HS-5 (cell line): Measurements from ENCODE around the gene AGR2.

Experiments
- DNase-seq: peaks from one replicate; pipeline ENCODE4 v3.0.0-alpha.2; 2012; ENCODE audit warnings: low read depth

The AGR2 gene

DNA sequence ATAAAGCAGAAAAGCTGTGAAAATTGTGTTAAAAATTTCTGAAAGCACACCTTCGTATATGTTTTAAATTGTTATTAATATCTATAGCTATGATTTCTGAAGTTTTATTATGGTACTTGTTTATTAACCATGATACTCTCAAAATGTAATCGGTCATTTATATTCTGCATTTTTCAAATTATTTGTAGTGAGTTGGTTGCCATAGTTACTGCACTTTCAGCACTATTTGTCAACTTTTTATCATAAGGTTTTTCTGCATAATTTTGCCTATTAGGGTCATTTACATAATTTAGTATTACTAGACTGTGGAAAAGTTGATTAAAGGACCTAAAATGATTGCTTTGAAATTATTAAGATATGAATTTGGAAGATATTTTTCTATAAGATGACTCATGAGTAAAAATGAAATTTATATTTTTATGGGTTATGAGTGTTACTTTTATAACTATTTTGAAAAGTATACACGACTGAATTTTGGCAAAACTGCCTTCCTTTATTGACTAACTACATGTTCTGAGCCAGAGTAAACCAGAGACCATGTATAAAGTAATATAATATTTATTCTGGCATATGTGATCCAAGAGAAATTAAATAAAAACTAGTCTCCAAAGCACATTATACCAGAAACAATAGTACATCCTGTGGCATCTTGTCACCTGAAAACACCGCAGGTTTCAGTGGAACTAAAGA is 7.9 kb upstream of the AGR2 start:
- DNase-seq, result no peak

DNA sequence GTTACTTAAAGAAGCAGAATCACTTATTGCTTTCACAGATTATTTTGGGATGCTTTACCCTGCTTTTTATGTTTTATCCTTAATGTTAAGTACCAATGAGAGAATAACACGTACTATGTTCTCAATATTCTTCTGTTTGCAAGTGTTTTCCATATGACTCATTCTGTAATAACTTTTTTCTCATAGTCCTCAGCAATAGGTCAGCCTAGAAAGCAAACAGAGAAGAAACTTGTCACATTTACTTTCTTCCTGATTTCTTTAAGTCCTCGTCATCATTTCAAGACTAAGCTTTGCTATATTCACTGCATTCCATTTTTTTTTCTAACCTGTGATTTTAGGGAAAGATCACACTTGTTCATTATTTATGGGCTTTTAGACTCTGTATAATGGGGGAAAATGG is 6.8 kb upstream of the AGR2 start:
- no peak for DNase-seq

DNA sequence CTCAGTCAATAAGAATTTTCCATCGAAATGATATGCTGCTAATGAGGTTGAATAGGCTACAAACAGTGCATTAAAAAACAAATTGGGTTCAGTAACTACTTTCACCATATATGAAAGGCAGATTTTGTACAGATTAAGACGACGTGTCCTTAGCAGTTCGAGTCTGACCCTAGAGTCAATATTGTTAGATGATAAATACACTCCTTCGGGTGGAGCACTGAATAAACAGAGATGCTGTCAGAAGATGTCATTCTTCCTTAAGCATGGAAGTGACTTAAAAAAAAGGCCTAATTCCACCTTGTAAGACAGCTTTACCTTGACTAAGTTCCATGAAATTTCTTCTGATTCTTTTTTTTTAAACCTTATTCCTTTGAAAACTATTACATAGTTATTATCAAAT is 5.8 kb upstream of the AGR2 start:
- DNase-seq, result no peak

DNA sequence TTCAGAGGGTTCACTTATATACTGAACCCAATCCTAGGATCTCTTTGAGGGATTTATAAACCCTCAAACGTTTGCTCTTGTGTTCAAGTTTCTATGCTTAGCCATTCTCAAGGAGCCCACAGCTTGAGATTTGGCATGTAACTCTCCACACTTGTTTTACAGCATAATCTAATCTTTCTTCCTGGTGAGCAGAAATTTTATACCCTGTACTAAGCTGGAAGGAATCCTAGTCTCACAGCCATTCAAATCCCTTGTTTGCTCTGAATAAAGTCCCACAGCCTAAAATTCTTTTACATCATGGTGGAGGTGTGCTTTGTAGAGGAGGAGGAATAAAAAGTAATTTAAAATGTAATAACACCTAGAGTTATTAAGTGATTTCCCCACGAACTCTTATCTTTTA is 5.3 kb upstream of the AGR2 start:
- DNase-seq, result no peak

DNA sequence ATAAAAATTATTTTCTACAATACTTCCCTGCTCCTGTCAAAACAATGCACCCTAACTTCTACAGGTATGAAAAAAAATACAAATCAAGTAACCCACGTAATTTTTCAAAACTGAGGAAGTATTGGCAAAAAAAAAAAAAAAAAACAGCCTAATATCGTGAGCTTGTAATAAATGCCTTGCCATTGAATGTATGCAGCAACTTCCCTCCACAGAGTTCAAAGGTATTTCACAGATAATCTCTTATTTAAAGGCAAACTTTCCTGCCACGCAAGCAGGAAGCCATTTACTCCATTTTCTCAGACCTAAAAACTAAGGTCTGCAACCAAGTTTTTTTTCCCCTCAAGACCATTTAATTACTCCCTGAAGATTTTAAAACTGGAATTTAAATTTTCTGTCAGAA is 642 bp upstream of the AGR2 start:
- DNase-seq, result no peak

DNA sequence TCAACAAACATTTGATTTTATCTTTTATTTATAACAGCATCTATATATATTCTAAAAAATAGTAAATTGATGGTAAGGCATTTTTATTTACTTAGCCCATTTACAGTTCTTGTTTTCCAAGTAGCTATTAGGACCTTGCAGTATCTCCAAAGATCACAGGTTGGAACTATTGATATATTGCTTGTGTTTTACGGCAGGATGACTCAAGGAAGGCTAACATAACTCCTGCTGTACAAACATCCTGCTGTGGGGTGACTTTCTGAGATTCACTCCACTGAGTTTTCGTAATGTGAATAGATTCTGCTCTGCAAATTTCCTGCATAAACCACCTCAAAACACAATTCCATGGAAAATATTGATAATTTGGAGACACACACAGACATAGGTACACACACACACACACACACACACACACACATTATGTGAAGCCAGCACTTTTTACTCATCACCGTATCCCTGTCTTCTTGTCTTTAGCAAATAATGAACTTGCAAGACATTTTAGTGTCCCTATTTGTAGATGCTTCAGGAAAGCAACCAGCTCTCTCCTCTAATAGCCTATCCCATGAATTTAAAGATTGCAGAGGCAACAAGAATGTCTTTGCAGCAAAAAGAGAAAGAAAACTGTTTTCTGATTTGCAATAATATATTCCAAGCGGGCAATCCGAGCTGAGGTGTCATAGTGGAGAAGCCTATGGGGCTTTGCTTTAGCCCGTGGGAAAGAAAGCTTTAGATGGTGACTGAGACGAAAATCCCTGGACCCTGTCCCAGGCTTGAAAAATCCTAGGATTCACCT is 722 bp downstream of the AGR2 start:
- no peak for DNase-seq

DNA sequence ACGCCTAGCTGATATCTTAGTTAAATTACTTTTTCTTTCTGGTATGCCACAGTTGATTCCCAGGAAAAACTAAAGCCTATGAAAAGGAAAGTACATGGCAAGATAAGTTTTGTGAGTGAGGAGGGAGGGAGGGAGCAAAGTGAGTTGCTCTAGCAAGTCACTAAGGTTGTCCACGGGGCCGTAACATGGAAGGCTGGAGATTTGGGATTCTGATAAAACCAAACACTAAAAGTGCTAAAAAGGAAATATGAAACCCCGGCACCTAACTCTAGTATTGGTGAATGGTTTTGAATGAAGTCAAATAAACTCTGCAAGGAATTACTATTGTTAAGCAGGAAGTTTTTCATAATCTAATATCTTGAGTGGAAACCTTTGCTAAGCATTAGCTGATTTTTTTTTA is 1.7 kb downstream of the AGR2 start:
- DNase-seq, result no peak

DNA sequence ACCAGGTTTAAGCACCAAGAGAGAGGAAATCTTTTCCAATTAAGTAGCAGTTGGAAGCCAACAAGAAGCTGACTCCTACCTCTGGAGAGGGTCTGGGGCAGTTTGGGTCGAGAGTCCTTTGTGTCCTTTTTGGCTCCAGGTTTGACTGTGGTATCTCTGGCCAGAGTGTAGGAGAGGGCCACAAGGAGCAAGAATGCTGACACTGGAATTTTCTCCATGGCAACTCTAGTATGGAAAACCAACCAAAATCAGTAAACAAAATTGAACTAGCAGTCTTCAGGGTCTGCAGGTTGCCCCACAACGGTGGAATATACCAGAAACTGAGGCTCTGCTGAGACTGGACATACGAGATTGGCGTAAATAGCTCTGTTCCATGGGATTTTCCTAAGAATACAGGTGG is 3.2 kb downstream of the AGR2 start:
- no peak for DNase-seq

DNA sequence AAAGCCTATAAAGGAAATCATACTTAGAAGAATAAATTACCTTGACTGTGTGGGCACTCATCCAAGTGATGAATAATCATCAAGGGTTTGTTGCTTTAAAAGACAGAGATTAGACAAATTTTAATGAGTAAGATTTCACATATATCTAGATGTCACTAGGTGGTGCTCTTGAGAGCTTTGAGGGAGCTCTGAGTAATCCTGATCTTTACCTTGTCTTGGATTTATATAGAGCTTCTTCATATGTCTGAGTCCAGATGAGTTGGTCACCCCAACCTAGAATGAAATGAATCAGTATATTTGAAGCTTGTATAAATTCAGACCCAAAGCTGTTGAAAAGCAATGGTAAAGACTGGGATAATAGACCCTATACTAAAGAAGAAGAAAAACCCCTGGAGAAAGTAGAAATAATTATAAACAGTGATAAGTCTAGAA is 3.7 kb downstream of the AGR2 start:
- DNase-seq, result peak; percentile 67

DNA sequence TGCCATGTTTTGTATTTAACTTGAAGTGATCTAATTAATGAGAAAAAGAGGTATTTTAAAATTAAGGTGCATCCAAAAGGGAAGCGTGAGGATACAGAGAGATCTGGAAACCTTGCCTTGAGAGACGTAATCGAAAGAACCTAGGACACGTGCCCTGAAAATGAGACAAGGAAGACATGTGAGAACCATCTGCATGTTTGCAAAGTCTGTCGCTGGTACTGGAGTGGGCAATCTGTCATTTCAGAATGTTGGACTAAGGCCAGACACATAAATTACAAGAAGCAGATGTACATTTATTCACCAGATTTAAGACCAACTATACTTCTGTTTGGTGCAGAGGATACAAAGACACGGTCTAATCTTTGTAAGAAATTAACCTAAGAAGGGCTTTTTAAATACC is 9.2 kb downstream of the AGR2 start:
- no peak for DNase-seq

DNA sequence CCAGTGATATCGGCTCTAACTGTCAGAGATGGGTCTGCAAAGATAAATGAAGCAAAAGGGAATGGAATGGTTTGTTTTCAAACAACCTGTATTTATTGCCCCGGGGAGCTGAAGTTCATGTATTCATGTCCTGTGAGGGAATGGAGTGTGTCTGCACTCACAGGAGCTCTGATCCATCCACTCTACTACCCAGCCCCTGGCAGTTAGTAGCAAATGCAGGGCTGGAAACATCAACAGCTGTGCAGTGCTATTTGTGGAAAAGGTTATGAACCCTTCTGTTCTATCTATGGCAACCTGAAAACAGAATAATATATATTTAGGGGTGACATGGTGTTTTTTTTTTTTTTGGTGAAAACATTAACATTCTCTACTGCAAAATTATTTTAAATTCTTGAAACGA is 9.8 kb downstream of the AGR2 start:
- no peak for DNase-seq

DNA sequence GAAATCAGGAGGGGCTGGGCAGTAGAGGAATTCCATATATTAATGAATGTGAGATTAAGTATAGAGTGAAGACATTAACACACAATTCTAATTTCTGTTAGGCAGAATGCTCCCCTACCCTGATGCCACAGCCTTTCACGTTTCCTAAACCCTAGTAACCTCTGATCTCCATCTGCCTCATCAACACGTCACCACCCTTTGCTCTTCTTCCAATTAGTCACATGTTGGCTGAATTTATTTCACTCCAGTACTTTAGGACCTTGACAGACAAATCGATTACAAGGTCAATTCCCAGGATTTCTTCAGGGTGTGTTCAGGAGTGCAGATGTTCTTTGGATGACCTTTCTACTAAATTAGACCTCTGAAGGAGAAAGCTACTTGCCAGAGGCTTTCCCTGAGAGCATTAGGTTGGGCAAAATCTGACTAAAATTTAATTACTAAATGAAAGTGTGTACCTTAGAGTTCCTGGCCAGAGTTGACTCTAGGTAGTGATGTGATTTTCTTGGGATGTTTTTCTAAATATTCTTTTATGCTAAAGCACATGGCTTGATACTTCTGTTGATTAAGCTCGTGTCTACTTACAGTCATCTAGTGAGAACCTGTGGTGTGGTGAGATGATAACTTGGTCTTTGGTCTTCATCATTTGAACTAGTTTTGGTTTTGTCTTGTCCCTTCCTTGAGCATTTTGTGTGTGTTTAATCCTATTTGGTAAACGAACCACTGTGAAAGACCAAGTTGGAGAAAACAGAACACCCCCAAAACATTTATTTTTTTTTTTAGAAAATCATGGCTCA is 12.7 kb downstream of the AGR2 start:
- DNase-seq, result no peak

DNA sequence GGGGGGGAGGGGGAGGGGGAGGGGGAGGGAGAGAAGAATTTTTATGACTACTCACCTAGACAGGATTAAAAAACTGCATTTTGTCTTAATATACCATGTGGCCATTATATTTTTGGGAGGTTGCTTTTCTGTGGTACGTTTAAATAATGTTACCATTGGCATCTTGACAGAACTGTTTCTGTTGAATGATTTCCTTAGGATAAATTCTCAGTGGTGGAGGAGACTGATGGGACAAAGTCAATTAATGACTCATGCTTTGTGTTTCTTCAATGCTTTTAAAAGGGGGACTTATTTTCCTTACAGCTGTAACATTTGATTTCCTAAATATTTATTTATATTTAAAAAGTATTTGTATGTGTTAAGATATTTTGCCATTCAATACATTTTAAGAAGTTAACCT is 13.7 kb downstream of the AGR2 start:
- no peak for DNase-seq

DNA sequence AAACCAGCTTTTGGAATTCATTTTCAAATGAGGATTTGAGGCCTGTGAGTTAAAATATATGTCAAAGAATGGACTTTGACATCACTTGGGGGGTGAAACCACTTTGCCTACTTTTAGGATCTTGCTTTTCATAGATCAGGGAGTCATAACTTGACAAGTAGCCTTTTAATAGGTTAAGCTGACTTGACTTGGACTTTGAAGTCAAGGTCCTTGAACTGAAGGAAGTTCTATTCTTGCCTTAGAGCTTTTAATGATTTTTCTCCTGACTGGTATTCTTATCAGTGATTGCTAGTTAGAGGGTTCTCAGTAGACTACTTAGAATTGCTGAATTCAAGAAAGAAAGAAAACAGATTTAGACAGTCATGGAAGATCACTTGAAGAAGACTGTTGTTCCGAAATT is 17.7 kb downstream of the AGR2 start:
- no peak for DNase-seq

DNA sequence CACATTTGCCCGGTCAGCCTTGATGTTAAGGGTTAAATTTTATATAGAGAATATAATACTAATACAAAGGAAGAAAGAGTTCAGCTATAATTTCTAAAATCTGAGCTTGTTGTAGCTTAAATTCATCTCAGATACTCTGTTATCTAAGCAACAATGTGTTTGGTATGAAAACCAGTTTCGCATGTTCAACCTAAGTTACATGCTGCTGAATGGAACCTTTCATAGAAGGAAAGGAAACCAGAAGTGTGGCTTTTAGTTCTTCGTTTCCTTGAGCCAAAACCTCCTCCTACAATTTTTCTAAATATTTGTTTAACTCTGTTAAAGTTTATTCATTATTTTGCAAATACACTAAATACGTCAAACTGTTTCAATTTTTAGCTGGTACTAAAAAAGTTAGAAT is 18.5 kb downstream of the AGR2 start:
- no peak for DNase-seq

DNA sequence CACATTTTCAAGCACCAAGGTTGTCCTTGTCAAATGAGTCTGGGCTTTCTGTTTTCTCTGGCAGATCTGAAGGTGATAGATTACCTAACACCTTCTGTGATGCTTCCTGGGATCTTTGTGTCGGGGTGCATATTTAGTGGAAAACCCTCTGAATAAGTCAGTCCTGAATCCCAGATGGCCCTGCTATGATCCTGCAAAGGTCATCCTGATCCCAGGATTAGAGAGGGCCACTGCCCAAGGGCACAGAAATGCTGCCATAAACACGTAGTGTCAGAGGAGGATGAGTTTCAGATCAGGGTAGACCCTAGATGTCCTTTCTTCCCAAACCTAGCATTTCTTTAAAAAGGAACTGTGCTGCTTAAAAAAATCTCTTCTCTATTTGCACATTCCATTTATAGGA is 19.0 kb downstream of the AGR2 start:
- DNase-seq, result no peak

DNA sequence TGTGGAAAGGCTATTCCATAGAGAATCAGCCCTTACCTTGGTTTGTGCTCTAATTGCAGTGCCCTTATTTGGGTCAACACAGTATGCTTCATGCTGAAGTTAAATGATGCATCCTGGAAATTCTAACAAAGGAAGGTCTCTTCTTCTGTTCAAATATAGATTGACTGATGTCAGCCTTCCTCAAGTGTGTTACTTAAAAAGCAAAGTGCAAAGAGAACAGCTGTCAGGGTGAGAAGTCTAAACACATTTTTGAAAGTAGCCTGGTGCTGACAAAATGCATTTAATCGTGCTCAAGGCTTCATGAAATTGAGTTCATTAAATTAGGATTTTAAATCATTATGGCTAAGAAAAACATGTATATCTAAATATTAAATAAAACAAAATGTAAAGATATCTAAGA is 19.5 kb downstream of the AGR2 start:
- no peak for DNase-seq

DNA sequence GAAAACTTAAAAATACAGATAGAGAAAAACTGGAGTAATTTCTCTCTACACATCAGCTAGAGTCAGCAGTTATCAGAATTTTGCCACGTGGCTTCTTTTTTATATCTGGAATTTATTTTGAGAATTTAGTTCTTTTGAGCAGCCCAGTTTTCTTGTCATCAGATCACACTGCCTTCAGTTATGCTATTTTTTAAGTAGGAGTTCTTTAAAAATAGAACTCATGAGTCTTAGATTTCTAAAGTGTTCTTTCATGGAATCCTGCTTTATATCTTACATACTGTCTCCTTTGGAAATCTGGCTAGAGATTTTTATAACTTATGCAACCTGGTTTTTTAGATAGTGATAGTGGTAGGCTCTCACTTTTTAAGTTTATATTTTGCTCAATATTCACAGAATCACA is 24.2 kb downstream of the AGR2 start:
- DNase-seq, result no peak

DNA sequence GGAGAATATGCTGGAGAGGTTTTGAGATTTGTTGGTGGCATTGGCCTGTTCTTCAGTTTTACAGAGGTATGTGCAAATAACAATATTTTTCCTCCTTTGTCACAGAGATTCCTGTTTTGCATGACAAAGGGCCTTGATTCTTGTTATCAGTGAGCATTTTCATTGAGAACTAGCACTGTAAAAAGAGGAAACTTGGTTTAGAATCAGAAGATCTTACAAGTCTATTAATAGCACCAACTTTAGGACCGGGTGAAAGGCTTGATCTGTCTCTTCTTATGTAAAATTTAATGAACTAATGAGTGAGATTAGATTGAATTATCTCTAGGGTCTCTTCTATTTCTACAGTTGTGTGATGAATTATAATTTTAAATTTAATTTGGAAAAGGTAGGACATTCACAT is 25.7 kb downstream of the AGR2 start:
- DNase-seq, result no peak

DNA sequence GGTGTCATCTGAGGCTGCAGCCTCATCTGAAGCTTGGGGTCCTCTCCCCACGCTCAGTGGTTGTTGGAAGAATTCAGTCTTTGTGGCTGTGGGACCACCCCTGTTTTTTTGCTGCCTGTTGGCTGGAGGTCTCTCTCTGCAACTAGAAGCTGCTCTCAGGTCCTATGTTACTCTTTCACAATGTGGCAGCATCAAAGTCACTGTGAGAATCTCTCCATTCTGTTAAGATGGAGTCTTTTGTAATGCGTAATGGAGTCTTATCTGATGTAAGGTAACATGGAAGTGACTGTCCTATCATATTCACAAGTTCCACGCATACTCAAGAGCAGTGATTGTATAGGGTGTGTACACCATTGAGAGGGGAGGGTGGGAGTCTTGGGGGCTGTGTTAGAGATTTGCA is 26.3 kb downstream of the AGR2 start:
- no peak for DNase-seq

DNA sequence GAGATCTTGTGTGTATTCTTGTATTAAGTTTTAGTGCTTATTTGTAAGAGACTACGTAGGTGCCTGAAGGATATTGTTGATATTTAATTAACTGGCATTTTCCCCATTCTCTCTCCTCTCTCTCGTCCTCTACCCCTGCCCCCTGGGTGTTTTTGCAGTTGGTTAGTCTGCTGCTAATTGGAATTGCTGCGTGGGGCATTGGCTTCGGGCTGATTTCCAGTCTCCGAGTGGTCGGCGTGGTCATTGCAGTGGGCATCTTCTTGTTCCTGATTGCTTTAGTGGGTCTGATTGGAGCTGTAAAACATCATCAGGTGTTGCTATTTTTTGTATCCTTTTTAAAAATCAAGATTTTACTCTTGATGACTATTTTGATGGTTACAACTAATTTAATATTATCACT is 28.7 kb downstream of the AGR2 start:
- DNase-seq, result no peak

DNA sequence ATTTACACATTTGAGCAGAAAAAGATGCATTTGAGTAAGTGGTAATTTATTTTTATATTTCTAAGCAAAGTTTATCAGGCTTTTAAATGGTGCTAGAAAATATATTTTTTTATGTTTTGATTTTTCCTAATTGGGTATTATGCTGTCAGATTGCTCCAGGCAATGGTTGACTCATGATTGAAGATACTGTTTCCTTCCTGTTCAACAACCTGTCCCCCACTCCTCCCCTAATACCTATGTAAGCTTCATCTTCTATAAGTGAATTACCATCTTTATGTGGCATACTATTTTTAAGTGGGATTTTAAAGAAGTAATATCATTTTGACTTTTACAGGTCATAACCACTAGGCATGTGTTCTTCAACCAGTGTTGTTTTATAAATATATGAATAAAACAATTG is 29.8 kb downstream of the AGR2 start:
- DNase-seq, result no peak

DNA sequence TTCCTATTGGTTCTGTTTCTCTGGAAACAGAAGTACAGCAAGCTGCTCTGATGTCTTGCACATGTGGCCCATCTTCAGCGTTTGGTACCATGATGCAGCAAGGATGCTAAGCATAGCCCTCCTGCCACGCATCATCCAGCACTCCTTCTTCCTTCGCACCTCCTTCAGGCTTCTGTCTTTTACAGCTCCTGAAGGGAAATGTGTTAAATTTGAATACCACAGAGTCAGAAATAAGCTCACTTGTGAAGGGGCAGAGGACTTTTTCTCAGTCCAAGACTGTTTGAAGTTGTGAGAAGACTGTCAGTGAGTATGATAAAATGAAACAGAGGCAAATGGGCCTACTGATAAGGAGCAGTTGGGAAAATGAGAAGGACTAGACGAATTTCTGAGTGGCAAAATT is 30.5 kb downstream of the AGR2 start:
- DNase-seq, result no peak
